H9 (cell line): ENCODE measurements around the gene CISD3. TPM values are rescaled to one million over a fixed set of nuclear protein-coding genes. Genes with fewer than 3 reads are reported as not detected.

Experiments used
- DNase-seq: peaks from one replicate; pipeline ENCODE4 v3.0.0-alpha.2; 2017
- H2AFZ ChIP-seq: one replicate; pipeline ENCODE4 v1.6.1; 2013; ENCODE audit warnings: mild to moderate bottlenecking, low read length, control low read depth, moderate library complexity
- H2AK5ac ChIP-seq: 2 replicates; pipeline ENCODE4 v1.6.1; 2013; ENCODE audit warnings: low read length, control low read depth, mixed read lengths; ENCODE audit not compliant: insufficient read length
- H2BK120ac ChIP-seq: one replicate; pipeline ENCODE4 v1.6.1; 2013; ENCODE audit warnings: low read depth, mild to moderate bottlenecking, low read length, control low read depth, inconsistent platforms; ENCODE audit not compliant: poor library complexity, severe bottlenecking
- H2BK12ac ChIP-seq: 2 replicates; pipeline ENCODE4 v1.6.1; 2013; ENCODE audit warnings: low read length, control low read depth, mixed read lengths, low read depth; ENCODE audit not compliant: insufficient read length
- H2BK15ac ChIP-seq: 2 replicates; pipeline ENCODE4 v1.6.1; 2013; ENCODE audit warnings: low read depth, low read length, control low read depth
- H2BK20ac ChIP-seq: one replicate; pipeline ENCODE4 v1.6.1; 2013; ENCODE audit warnings: low read depth, mild to moderate bottlenecking, low read length, control low read depth, inconsistent platforms; ENCODE audit not compliant: poor library complexity, severe bottlenecking
- H2BK5ac ChIP-seq: 2 replicates; pipeline ENCODE4 v1.6.1; 2013; ENCODE audit warnings: low read length, control low read depth, mixed read lengths; ENCODE audit not compliant: insufficient read length
- H3K14ac ChIP-seq: 2 replicates; pipeline ENCODE4 v1.6.1; 2013; ENCODE audit warnings: low read length, control low read depth; ENCODE audit not compliant: insufficient read depth
- H3K18ac ChIP-seq: 2 replicates; pipeline ENCODE4 v1.6.1; 2013; ENCODE audit warnings: low read depth, mild to moderate bottlenecking, mixed read lengths, low read length, control low read depth; ENCODE audit not compliant: insufficient read length
- H3K23ac ChIP-seq: 2 replicates; pipeline ENCODE4 v1.6.1; 2013; ENCODE audit warnings: low read length, control low read depth, mixed read lengths, low read depth; ENCODE audit not compliant: insufficient read length
- H3K23me2 ChIP-seq: 2 replicates; pipeline ENCODE4 v1.6.1; 2013; ENCODE audit warnings: low read depth, mild to moderate bottlenecking, mixed read lengths, low read length, control low read depth; ENCODE audit not compliant: insufficient read length, poor library complexity, severe bottlenecking
- H3K27ac ChIP-seq: 2 replicates; pipeline ENCODE4 v1.5.1; 2013; ENCODE audit warnings: low read length, control low read depth, mixed read lengths, low read depth; ENCODE audit not compliant: insufficient read length
- H3K27me3 ChIP-seq: 2 replicates; pipeline ENCODE4 v1.6.1; 2013; ENCODE audit warnings: low read length, control low read depth, inconsistent platforms; ENCODE audit not compliant: insufficient read depth
- H3K4ac ChIP-seq: 2 replicates; pipeline ENCODE4 v1.6.1; 2013; ENCODE audit warnings: low read depth, mild to moderate bottlenecking, control low read depth, inconsistent platforms, low read length, moderate library complexity
- H3K4me1 ChIP-seq: 2 replicates; pipeline ENCODE4 v1.6.1; 2013; ENCODE audit warnings: low read length, control low read depth, inconsistent platforms; ENCODE audit not compliant: insufficient read depth
- H3K4me2 ChIP-seq: 2 replicates; pipeline ENCODE4 v1.6.1; 2013; ENCODE audit warnings: low read length, control low read depth, mixed read lengths; ENCODE audit not compliant: insufficient read length, insufficient read depth
- H3K56ac ChIP-seq: 2 replicates; pipeline ENCODE4 v1.6.1; 2013; ENCODE audit warnings: low read depth, mild to moderate bottlenecking, mixed read lengths, low read length, control low read depth; ENCODE audit not compliant: insufficient read length
- H3K79me1 ChIP-seq: 2 replicates; pipeline ENCODE4 v1.6.1; 2013; ENCODE audit warnings: low read depth, mild to moderate bottlenecking, moderate library complexity, low read length, control low read depth, inconsistent platforms; ENCODE audit not compliant: insufficient read depth, poor library complexity, severe bottlenecking
- H3K79me2 ChIP-seq: 2 replicates; pipeline ENCODE4 v1.6.1; 2013; ENCODE audit warnings: low read length, control low read depth, inconsistent platforms; ENCODE audit not compliant: insufficient read depth
- H3K9ac ChIP-seq: 2 replicates; pipeline ENCODE4 v1.6.1; 2013; ENCODE audit warnings: low read length, control low read depth, mixed read lengths; ENCODE audit not compliant: insufficient read length; ENCODE audit errors: extremely low read depth
- H3K9me3 ChIP-seq: one replicate; pipeline ENCODE4 v1.6.1; 2013; ENCODE audit warnings: low read depth, low read length, inconsistent platforms; ENCODE audit not compliant: control insufficient read depth
- H3T11ph ChIP-seq: one replicate; pipeline ENCODE4 v1.6.1; 2013; ENCODE audit warnings: mild to moderate bottlenecking, low read length, control low read depth, inconsistent platforms
- H4K20me1 ChIP-seq: one replicate; pipeline ENCODE4 v1.6.1; 2013; ENCODE audit not compliant: control insufficient read depth, insufficient read length, insufficient read depth
- H4K5ac ChIP-seq: 2 replicates; pipeline ENCODE4 v1.6.1; 2013; ENCODE audit warnings: low read depth, mild to moderate bottlenecking, mixed read lengths, low read length, control low read depth; ENCODE audit not compliant: insufficient read length
- H4K8ac ChIP-seq: replicated peaks from 2 replicates; pipeline ENCODE4 v1.6.1; 2013; ENCODE audit warnings: low read length, control low read depth, mixed read lengths, low read depth; ENCODE audit not compliant: insufficient read length
- H4K91ac ChIP-seq: 2 replicates; pipeline ENCODE4 v1.6.1; 2013; ENCODE audit warnings: low read depth, mild to moderate bottlenecking, moderate library complexity, mixed read lengths, low read length, control low read depth; ENCODE audit not compliant: insufficient read length
- H3K27ac Mint-ChIP-seq, 3 experiments: 2 replicates in 2 of 3; 3 replicates in 1 of 3; pipeline ENCODE4 v1.8.0; 2020 to 2021; ENCODE audit warnings: mixed read lengths in 3 of 3, mild to moderate bottlenecking in 1 of 3, moderate library complexity in 1 of 3
- H3K27me3 Mint-ChIP-seq: 2 replicates; pipeline ENCODE4 v1.8.0; 2021; ENCODE audit warnings: low read depth, mild to moderate bottlenecking, moderate library complexity, mixed read lengths
- H3K36me3 Mint-ChIP-seq, 3 experiments: 2 replicates in 2 of 3; 3 replicates in 1 of 3; pipeline ENCODE4 v1.8.0; 2020 to 2021; ENCODE audit warnings: low read depth in 3 of 3, mixed read lengths in 3 of 3; ENCODE audit not compliant: insufficient read depth in 1 of 3
- H3K4me1 Mint-ChIP-seq, 2 experiments: 2 replicates each; pipeline ENCODE4 v1.8.0; 2020; ENCODE audit warnings: mixed read lengths in 2 of 2
- H3K4me3 Mint-ChIP-seq, 2 experiments: 2 replicates in 1 of 2; 3 replicates in 1 of 2; pipeline ENCODE4 v1.8.0; 2020 to 2021; ENCODE audit warnings: mild to moderate bottlenecking in 2 of 2, mixed read lengths in 2 of 2, moderate library complexity in 1 of 2
- H3K9me3 Mint-ChIP-seq, 2 experiments: 2 replicates in 1 of 2; 3 replicates in 1 of 2; pipeline ENCODE4 v1.8.0; 2020; ENCODE audit warnings: mild to moderate bottlenecking in 2 of 2, mixed read lengths in 2 of 2, moderate library complexity in 1 of 2
- CTCF ChIP-seq: fragments of 200-600 bp; sonication (generic); conservative IDR thresholded peaks from 3 replicates; pipeline ENCODE4 v1.8.0; 2021; ENCODE audit warnings: antibody characterized with exemption, mild to moderate bottlenecking
- WGBS: extraction: QIAGEN DNeasy Blood & Tissue Kit; methylation state at CpG from one replicate; pipeline ENCODE4 v1.1.7; 2013; ENCODE audit warnings: missing lambda C conversion rate, low lambda C conversion rate, mixed read lengths; ENCODE audit not compliant: insufficient read length; ENCODE audit errors: extremely low coverage; 5-methylcytosine and 5-hydroxymethylcytosine counted together
- total RNA-seq: library from RNA; stranded (reverse); gene quantifications from 2 replicates; pipeline ENCODE4 v1.2.1, GENCODE V29; 2021

Gene CISD3
- total RNA-seq, 1 experiment from 2014 or later, result 10.7 TPM

GRCh38 chr17:38701504-38702165 lies 28.5 kb upstream of the CISD3 start:
- Histone ChIP-seq H4K8ac (no peak overlapping the region), H3K9ac (no peak overlapping the region), H2BK15ac (no peak overlapping the region), H4K91ac (no peak overlapping the region), H3K9me3 (no peaks in the 10 kb centered on the region), H4K20me1 (no peaks in the 10 kb centered on the region), H3K23me2 (peaks cover 22% of the 10 kb centered on the region), H3K27ac (no peak overlapping the region), H2BK20ac (no peak overlapping the region), H3K27me3 (peaks cover 66% of the 10 kb centered on the region), H3T11ph (no peak overlapping the region), H4K5ac (no peak overlapping the region), H3K4me2 (peak overlapping the region; percentile 47), H3K4ac (no peak overlapping the region), H2BK5ac (no peak overlapping the region), H2BK12ac (no peak overlapping the region), H3K18ac (no peak overlapping the region), H2AFZ (no peak overlapping the region), H2AK5ac (no peak overlapping the region), H3K23ac (no peak overlapping the region), H3K14ac (no peak overlapping the region), H3K4me1 (peaks cover under 1% of the 10 kb centered on the region; the same call in 1 of the 2 replicates), H2BK120ac (no peak overlapping the region), H3K79me1 (no peaks in the 10 kb centered on the region), H3K56ac (no peak overlapping the region), H3K79me2 (no peaks in the 10 kb centered on the region)
- Mint-ChIP-seq H3K27me3 (peaks cover 91% of the 10 kb centered on the region), H3K36me3 (no peaks in the 10 kb centered on the region; a peak in 1 of 7 replicates), H3K9me3 (peaks cover 0 to 3% of the 10 kb centered on the region in 2 experiments; a peak in 3 of 5 replicates), H3K27ac (no peak overlapping the region), H3K4me1 (peaks cover 31 to 38% of the 10 kb centered on the region in 2 experiments), H3K4me3 (peak overlapping the region; percentile 50 to 72)
- DNase-seq, result no peak
- TF ChIP-seq CTCF, result no peak
- no CpG with 5 or more reads among the region's 25 CpGs for WGBS
